Mammary epithelial cell (primary cell): Measurements from ENCODE around the gene GSDMA.

Source experiments
- EZH2 ChIP-seq: IDR thresholded peaks from 2 replicates; pipeline ENCODE4 v1.6.1; 2012; ENCODE audit warnings: low read length, inconsistent platforms, borderline replicate concordance
- TF ChIP-seq, protein P1 (sequence below), 2 donors: IDR thresholded peaks in 1 of 2; conservative IDR thresholded peaks in 1 of 2; 2 replicates each; pipeline ENCODE4 v1.5.1; 2011 to 2012; ENCODE audit warnings: inconsistent platforms in 2 of 2, low read length in 2 of 2, mild to moderate bottlenecking in 2 of 2, control low read depth in 1 of 2, low read depth in 1 of 2; ENCODE audit not compliant: insufficient read depth in 1 of 2; ENCODE audit errors: extremely low read depth in 1 of 2

DNA sequence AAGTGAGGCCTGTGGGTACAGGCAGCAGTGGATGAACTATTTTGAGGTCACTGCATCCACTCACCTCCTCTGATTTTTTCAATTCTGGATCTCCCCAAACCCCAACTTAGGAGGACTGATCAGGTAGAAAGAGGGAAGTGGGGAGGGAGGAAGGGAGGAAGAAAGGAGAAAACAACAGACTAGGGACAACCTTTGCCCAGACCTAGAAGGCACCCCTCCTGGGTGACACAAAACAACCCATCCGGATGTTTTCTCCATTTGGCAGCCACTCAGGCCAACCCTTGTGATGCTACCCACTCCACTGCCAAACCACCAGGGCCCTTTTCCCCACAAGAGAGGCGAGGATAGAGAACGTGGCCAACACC lies 38.1 kb upstream of the GSDMA start:
- TF ChIP-seq, protein P1, sequence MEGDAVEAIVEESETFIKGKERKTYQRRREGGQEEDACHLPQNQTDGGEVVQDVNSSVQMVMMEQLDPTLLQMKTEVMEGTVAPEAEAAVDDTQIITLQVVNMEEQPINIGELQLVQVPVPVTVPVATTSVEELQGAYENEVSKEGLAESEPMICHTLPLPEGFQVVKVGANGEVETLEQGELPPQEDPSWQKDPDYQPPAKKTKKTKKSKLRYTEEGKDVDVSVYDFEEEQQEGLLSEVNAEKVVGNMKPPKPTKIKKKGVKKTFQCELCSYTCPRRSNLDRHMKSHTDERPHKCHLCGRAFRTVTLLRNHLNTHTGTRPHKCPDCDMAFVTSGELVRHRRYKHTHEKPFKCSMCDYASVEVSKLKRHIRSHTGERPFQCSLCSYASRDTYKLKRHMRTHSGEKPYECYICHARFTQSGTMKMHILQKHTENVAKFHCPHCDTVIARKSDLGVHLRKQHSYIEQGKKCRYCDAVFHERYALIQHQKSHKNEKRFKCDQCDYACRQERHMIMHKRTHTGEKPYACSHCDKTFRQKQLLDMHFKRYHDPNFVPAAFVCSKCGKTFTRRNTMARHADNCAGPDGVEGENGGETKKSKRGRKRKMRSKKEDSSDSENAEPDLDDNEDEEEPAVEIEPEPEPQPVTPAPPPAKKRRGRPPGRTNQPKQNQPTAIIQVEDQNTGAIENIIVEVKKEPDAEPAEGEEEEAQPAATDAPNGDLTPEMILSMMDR (conservative IDR thresholded peaks at IDR 0.05 in 1 of 2, IDR thresholded peaks at IDR 0.05 in 1 of 2; ENCODE audit: extremely low read depth in 1 of 2, insufficient read depth in 1 of 2, low read depth in 1 of 2, low read length in 2 of 2): no peak
- no peak for TF ChIP-seq EZH2
